MCF 10A (cell line): Measurements from ENCODE around the gene MEPCE. TPM values are rescaled to one million over a fixed set of nuclear protein-coding genes. Genes with fewer than 3 reads are reported as not detected.
A peak's percentile ranks its signal among the peaks of the same experiment; 100 is the strongest.
"Not testable (repeated sequence)": the region's sequence is repeated elsewhere in the genome, so short reads cannot be mapped to it uniquely, and the experiment has no call there.

Source experiments
- Bru-seq: library from RNA; stranded (reverse); fragments of 400-500 nt; gene quantifications from one replicate; lab custom pipeline; 2021; lab: Mats Ljungman, UMichigan
- BruChase-seq, 2 experiments: library from RNA; stranded (reverse); fragments of 400-500 nt; gene quantifications; one replicate each; lab custom pipeline; 2021; lab: Mats Ljungman, UMichigan
- BruUV-seq: library from RNA; stranded (reverse); fragments of 400-500 nt; replicated peaks from 2 replicates; lab custom pipeline; 2021; lab: Mats Ljungman, UMichigan
- CTCF ChIA-PET: fragments of 300-600 bp; sonication (Branson Sonifier 250); formaldehyde crosslinking; extraction: SDS; loops from one replicate; lab custom pipeline; 2021; ENCODE audit warnings: antibody characterized with exemption, inconsistent platforms; lab: Yijun Ruan, JAX
- POLR2A ChIA-PET: fragments of 300-600, 350-650 bp; sonication (Branson Sonifier 250); formaldehyde crosslinking; extraction: SDS; loops from one replicate; lab custom pipeline; 2020; ENCODE audit warnings: antibody characterized with exemption, inconsistent platforms; lab: Yijun Ruan, JAX
- DNase-seq: peaks from one replicate; pipeline ENCODE4 v3.0.0-alpha.2; 2018; ENCODE audit not compliant: unreplicated experiment
- H3K27ac Mint-ChIP-seq: one replicate; pipeline ENCODE4 v1.8.0; 2022; ENCODE audit warnings: mild to moderate bottlenecking, low read depth, mixed read lengths; ENCODE audit not compliant: unreplicated experiment
- H3K27me3 Mint-ChIP-seq: one replicate; pipeline ENCODE4 v1.8.0; 2022; ENCODE audit warnings: mixed read lengths; ENCODE audit not compliant: insufficient read depth, unreplicated experiment
- H3K36me3 Mint-ChIP-seq: one replicate; pipeline ENCODE4 v1.8.0; 2022; ENCODE audit warnings: mild to moderate bottlenecking, moderate library complexity, mixed read lengths; ENCODE audit not compliant: insufficient read depth, unreplicated experiment
- H3K4me1 Mint-ChIP-seq: one replicate; pipeline ENCODE4 v1.8.0; 2022; ENCODE audit warnings: mixed read lengths; ENCODE audit not compliant: insufficient read depth, unreplicated experiment
- H3K4me3 Mint-ChIP-seq: one replicate; pipeline ENCODE4 v1.8.0; 2022; ENCODE audit warnings: mild to moderate bottlenecking, moderate library complexity, mixed read lengths; ENCODE audit not compliant: unreplicated experiment
- H3K9me3 Mint-ChIP-seq: one replicate; pipeline ENCODE4 v1.8.0; 2022; ENCODE audit warnings: mixed read lengths; ENCODE audit not compliant: unreplicated experiment
- CTCF ChIP-seq: fragments of 200-600 bp; IDR thresholded peaks from one replicate; pipeline ENCODE4 v1.8.0; 2022; ENCODE audit warnings: antibody characterized with exemption, mild to moderate bottlenecking; ENCODE audit not compliant: unreplicated experiment
- intact Hi-C: fragments of 100-400 bp; cut with micrococcal nuclease; formaldehyde crosslinking; loops from 2 replicates; pipeline ENCODE4 v1.14.1; 2022
- long read RNA-seq: library from polyadenylated mRNA; stranded (forward); transcript quantifications from one replicate; pipeline ENCODE4 v2.0.0, GENCODE V29; 2022
- total RNA-seq: library from RNA; stranded (reverse); gene quantifications from 2 replicates; pipeline ENCODE4 v1.2.3, GENCODE V29; 2022

The MEPCE gene
- total RNA-seq: 42.8 and 59.9 TPM in 2 replicates
- Bru-seq, nascent RNA: percentile 78 among the genes with signal in this experiment
- BruChase-seq, experiment 1, labeled RNA remaining after a 6-hour chase: percentile 77 among the genes with signal in this experiment
- BruChase-seq, experiment 2, labeled RNA remaining after a 2-hour chase: percentile 92 among the genes with signal in this experiment
- long read RNA-seq, transcript MEPCE-201 (4 exons, 3,030 nt): major isoform, 38 of 60 reads
- long read RNA-seq, partial matches to known transcripts: 4 of 60 reads
- long read RNA-seq, other reads (novel, unspliced or antisense): 17 of 60 reads

GRCh38 chr7:100429637-100430492 lies at the start of gene MEPCE:
MEPCE (plus strand) TSS chr7:100429831; CDS start chr7:100430019, 188 bp downstream.
- Mint-ChIP-seq H3K27me3 (no peaks in the 10 kb centered on the region), H3K9me3 (no peaks in the 10 kb centered on the region), H3K36me3 (peaks cover 48% of the 10 kb centered on the region), H3K27ac (peak within 1 kb of the TSS; percentile 100), H3K4me1 (peaks cover 37% of the 10 kb centered on the region), H3K4me3 (peak within 1 kb of the TSS; percentile 82)
- ChIA-PET POLR2A (interaction anchor here (0.6 to 3.1 kb wide), 36 partner anchors 8 to 1021 kb away, joined by 3 to 31 read pairs (median 4); partner anchors contain the start of genes AP4M1, BUD31, COPS6 and FBXO24), CTCF (interaction anchor here (1.5 kb wide), 1 partner anchor 17 kb away, joined by 3 read pairs; no protein-coding TSS in a partner anchor)
- TF ChIP-seq CTCF: no peak
- BruUV-seq: TSS peak; percentile 59
- intact Hi-C loops: no loop called here
- peak; percentile 94 for DNase-seq

- no peaks in the 10 kb centered on the region for H3K4me1 Mint-ChIP-seq
These were observed 49.4 kb upstream of the MEPCE start for GRCh38 chr7:100380196-100380595.

GRCh38 chr7:100381531-100382233 lies 47.9 kb upstream of the MEPCE start:
- intact Hi-C loops, H3K9me3 Mint-ChIP-seq, BruUV-seq, H3K4me3 Mint-ChIP-seq, DNase-seq, H3K27ac Mint-ChIP-seq, H3K4me1 Mint-ChIP-seq, H3K36me3 Mint-ChIP-seq: not testable (repeated sequence)
- POLR2A ChIA-PET: interaction anchor here (0.6 to 1.1 kb wide), 2 partner anchors 16 to 332 kb away, joined by 3 read pairs; partner anchors contain the start of gene ZSCAN21
- H3K27me3 Mint-ChIP-seq: peaks cover 30% of the 10 kb centered on the region
- CTCF ChIA-PET: interaction anchor here (0.9 kb wide), 1 partner anchor 164 kb away, joined by 4 read pairs; no protein-coding TSS in a partner anchor

More at GRCh38 chr7:100380196-100380595, 49.4 kb upstream of the MEPCE start:
- Mint-ChIP-seq H3K27ac (no peak overlapping the region), H3K9me3 (no peaks in the 10 kb centered on the region), H3K27me3 (peaks cover 29% of the 10 kb centered on the region), H3K4me3 (no peak overlapping the region), H3K36me3 (no peaks in the 10 kb centered on the region)
- intact Hi-C loops: no loop called here
- BruUV-seq: no TSS peak
- CTCF ChIA-PET: no interaction called here
- no peak for DNase-seq
- no peak for TF ChIP-seq CTCF
- POLR2A ChIA-PET: no interaction called here

- CTCF ChIA-PET, H3K27ac Mint-ChIP-seq, H3K4me1 Mint-ChIP-seq, BruUV-seq, DNase-seq, H3K4me3 Mint-ChIP-seq, H3K36me3 Mint-ChIP-seq, H3K9me3 Mint-ChIP-seq, intact Hi-C loops: not testable (repeated sequence)
- H3K27me3 Mint-ChIP-seq: peaks cover 32% of the 10 kb centered on the region
- POLR2A ChIA-PET: interaction anchor here (0.6 to 1.1 kb wide), 2 partner anchors 16 to 333 kb away, joined by 3 read pairs; partner anchors contain the start of gene ZSCAN21
These were observed 47.3 kb upstream of the MEPCE start for GRCh38 chr7:100382234-100382853.
